HepG2 (cell line): Measurements from ENCODE around the gene SLC6A12. TPM values are rescaled to one million over a fixed set of nuclear protein-coding genes. Genes with fewer than 3 reads are reported as not detected.

Experiments
- ATF6 ChIP-seq: sonication (generic); formaldehyde crosslinking; conservative IDR thresholded peaks from 2 replicates; pipeline ENCODE4 v1.4.0; 2020; ENCODE audit warnings: missing genetic modification reagents
- CSRNP2 ChIP-seq: sonication (generic); formaldehyde crosslinking; conservative IDR thresholded peaks from 2 replicates; pipeline ENCODE4 v1.8.0; 2022; ENCODE audit warnings: low read depth, missing genetic modification reagents
- DNMT3B ChIP-seq: conservative IDR thresholded peaks from 2 replicates; pipeline ENCODE4 v1.6.1; 2016; ENCODE audit warnings: missing biosample characterization, control low read depth
- IKZF4 ChIP-seq: sonication (generic); formaldehyde crosslinking; IDR thresholded peaks from 2 replicates; pipeline ENCODE4 v1.5.1; 2020; ENCODE audit warnings: borderline replicate concordance, mild to moderate bottlenecking, low read depth, missing genetic modification reagents; ENCODE audit errors: not compliant biosample characterization
- MAFF ChIP-seq: IDR thresholded peaks from 2 replicates; pipeline ENCODE4 v1.6.1; 2011; ENCODE audit warnings: low read depth, low read length, improper control_type of control experiment
- MAFK ChIP-seq, 2 experiments: IDR thresholded peaks in 1 of 2; conservative IDR thresholded peaks in 1 of 2; 2 replicates each; pipeline ENCODE4 v1.6.1; 2011; ENCODE audit warnings: improper control_type of control experiment in 2 of 2, low read length in 2 of 2
- SP1 ChIP-seq, 2 experiments: fragments of 450-650 bp in 1 of 2; sonication (generic) in 1 of 2; formaldehyde crosslinking in 1 of 2; IDR thresholded peaks; 2 replicates each; pipeline versions ENCODE4 v1.4.0 to v1.6.1; 2016 to 2020; ENCODE audit warnings: missing genetic modification reagents in 1 of 2
- TMF1 ChIP-seq: sonication (generic); formaldehyde crosslinking; IDR thresholded peaks from 2 replicates; pipeline ENCODE4 v1.8.1; 2022; ENCODE audit warnings: low read depth, missing genetic modification reagents
- ZFP90 ChIP-seq: sonication (generic); formaldehyde crosslinking; IDR thresholded peaks from 2 replicates; pipeline ENCODE4 v1.8.0; 2022; ENCODE audit warnings: missing genetic modification reagents, mild to moderate bottlenecking, inconsistent platforms, borderline replicate concordance
- ZFYVE20 ChIP-seq: sonication (generic); formaldehyde crosslinking; IDR thresholded peaks from 2 replicates; pipeline ENCODE4 v1.8.0; 2023; ENCODE audit warnings: low read depth, mild to moderate bottlenecking, moderate library complexity, missing genetic modification reagents, borderline replicate concordance
- ZNF180 ChIP-seq: sonication (generic); formaldehyde crosslinking; IDR thresholded peaks from 2 replicates; pipeline ENCODE4 v1.4.0; 2020; ENCODE audit warnings: low read depth, missing genetic modification reagents, borderline replicate concordance
- ZNF720 ChIP-seq: sonication (generic); formaldehyde crosslinking; IDR thresholded peaks from 2 replicates; pipeline ENCODE4 v1.4.0; 2020; ENCODE audit warnings: missing genetic modification reagents
- ZNF768 ChIP-seq: sonication (generic); formaldehyde crosslinking; IDR thresholded peaks from 2 replicates; pipeline ENCODE4 v1.4.0; 2020; ENCODE audit warnings: missing genetic modification reagents
- polyA plus RNA-seq, 8 experiments: library from polyadenylated mRNA; depleted of rRNA in 3 of 8; stranded (reverse) in 7 of 8; unstranded in 1 of 8; fragments of >200 nt; fragmentation: Illumina TruSeq in 4 of 8; extraction: Trizol in 4 of 8; gene quantifications; 2 replicates each; pipeline versions ENCODE4 v1.2.1 to v1.2.3, GENCODE V29; 2011 to 2016; ENCODE audit warnings: low read depth in 4 of 8, missing spikeins in 1 of 8, mixed read lengths in 1 of 8; ENCODE audit not compliant: insufficient read depth in 1 of 8
- total RNA-seq, 5 experiments: library from RNA; depleted of rRNA; stranded (reverse); fragments of >200 nt; fragmentation: Illumina TruSeq; extraction: Trizol; gene quantifications; 2 replicates each; pipeline ENCODE4 v1.2.3, GENCODE V29; 2016; ENCODE audit warnings: low read depth in 1 of 5

The SLC6A12 gene
- total and polyA plus RNA-seq, 2 of the 13 experiments (the other 11 are each of a cell fraction or from before 2014, with no cell fraction given): 3.7 to 18.8 TPM

- TF ChIP-seq CSRNP2 (no peak), ZNF768 (CRISPR knock-in tag) (peak; percentile 95), ATF6 (CRISPR knock-in tag) (no peak), ZNF180 (CRISPR knock-in tag) (no peak), MAFK (conservative IDR thresholded peaks at IDR 0.05 in 1 of 2, IDR thresholded peaks at IDR 0.05 in 1 of 2; ENCODE audit: low read length in 2 of 2) (peak; percentile 52 to 77; a peak in 3 of 4 replicates), DNMT3B (no peak), ZFYVE20 (CRISPR knock-in tag) (no peak), TMF1 (CRISPR knock-in tag) (no peak), ZFP90 (CRISPR knock-in tag) (no peak), IKZF4 (CRISPR knock-in tag) (no peak), SP1 (IDR thresholded peaks at IDR 0.05) (no peak), SP1 (CRISPR knock-in tag; IDR thresholded peaks at IDR 0.05) (no peak), ZNF720 (CRISPR knock-in tag) (no peak), MAFF (peak; percentile 62)
- TF ChIP-seq, all 625 proteins: peak for 4
Observed at GRCh38 chr12:211639-212414, 2.1 kb downstream of the SLC6A12 start (continued).
